Activated naive CD8-positive, alpha-beta T cell treated with anti-CD3 and anti-CD28 coated beads, Interleukin-2, amount 50 U/mL, for 24 hours (primary cell): ENCODE results near the gene UNC93A.

Experiments used
- ATAC-seq: fragments of 150-1000 bp; cut with Tn5 transposase; one replicate; pipeline ENCODE4 v1.10.0; 2021
- DNase-seq: peaks from one replicate; pipeline ENCODE4 v3.0.0; 2021
- H3K27ac Mint-ChIP-seq: one replicate; pipeline ENCODE4 v1.8.0; 2021; ENCODE audit warnings: mild to moderate bottlenecking, mixed read lengths
- H3K27me3 Mint-ChIP-seq: one replicate; pipeline ENCODE4 v1.8.0; 2021; ENCODE audit warnings: mixed read lengths
- H3K36me3 Mint-ChIP-seq: one replicate; pipeline ENCODE4 v1.8.0; 2021; ENCODE audit warnings: low read depth, mixed read lengths
- H3K4me1 Mint-ChIP-seq: one replicate; pipeline ENCODE4 v1.8.0; 2021; ENCODE audit warnings: mixed read lengths
- H3K4me3 Mint-ChIP-seq: one replicate; pipeline ENCODE4 v1.8.0; 2021; ENCODE audit warnings: mild to moderate bottlenecking, moderate library complexity, mixed read lengths
- H3K9me3 Mint-ChIP-seq: one replicate; pipeline ENCODE4 v1.8.0; 2021; ENCODE audit warnings: mixed read lengths

Gene UNC93A

DNA sequence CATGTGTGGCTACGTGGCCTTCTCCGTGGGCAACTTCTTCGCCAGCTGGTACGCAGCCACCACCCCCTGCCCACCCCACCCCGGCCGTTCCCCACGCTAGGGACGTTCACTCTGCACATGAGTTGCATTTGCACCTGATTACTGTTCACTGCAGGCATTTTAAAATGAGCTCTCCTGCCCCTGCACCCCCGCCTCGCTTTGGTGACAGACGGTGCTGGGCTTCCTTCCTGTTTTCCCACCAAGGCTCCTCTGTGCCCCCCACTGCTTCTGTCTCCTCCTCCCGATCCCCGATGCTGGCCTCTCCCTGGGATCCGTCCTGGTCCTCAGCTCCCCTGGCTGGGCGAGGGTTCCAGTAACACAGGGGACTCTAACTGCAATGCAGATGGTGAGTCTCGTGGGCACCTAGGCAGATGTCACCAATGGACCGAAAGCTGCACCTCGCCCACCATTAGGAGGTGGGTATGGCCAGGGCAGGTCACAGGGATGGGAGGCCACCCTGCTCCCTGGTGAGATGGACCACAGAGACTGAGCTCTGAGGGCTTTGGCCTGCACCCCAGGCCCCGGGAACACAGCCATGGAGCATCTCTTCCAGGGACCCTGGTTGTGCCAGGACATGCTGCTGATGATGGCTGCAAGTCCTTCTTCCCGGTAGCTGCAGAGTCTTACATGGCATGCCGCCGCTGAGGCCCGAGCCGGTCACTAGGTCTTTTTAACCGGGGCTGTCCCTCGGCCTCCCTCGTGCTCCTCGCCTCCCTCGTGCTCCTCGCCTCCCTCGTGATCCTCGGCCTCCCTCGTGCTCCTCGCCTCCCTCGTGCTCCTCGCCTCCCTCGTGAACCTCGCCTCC lies 3.8 kb downstream of the UNC93A start:
- DNase-seq (no peak), ATAC-seq (no peak)
- Mint-ChIP-seq H3K27ac (no peak overlapping the region), H3K9me3 (no peaks in the 10 kb centered on the region), H3K36me3 (no peaks in the 10 kb centered on the region), H3K4me1 (no peaks in the 10 kb centered on the region), H3K27me3 (peaks cover 2% of the 10 kb centered on the region), H3K4me3 (no peak overlapping the region)

DNA sequence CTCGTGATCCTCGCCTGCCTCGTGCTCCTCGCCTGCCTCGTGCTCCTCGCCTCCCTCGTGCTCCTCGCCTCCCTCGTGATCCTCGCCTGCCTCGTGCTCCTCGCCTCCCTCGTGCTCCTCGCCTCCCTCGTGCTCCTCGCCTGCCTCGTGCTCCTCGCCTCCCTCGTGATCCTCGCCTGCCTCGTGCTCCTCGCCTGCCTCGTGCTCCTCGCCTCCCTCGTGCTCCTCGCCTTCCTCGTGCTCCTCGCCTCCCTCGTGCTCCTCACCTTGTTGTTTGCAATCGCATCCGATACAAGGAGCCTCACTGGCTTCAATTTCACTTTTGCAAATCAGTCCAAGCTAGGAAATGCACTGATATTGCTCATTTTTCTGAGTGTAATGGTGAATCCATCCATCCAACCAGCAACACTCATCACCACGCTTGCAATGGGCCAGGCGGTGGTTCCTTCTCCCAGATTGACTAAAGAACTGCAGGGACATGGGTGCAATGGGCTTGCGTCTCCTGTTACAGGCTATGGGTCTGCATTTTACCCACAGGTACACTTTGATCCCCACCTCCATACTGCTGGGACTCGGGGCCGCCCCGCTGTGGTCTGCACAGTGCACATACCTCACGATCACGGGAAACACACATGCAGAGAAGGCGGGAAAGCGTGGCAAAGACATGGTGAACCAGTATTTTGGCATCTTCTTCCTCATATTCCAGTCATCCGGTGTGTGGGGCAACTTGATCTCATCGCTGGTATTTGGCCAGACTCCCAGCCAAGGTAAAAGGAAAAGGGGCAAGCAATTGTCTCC lies 4.6 kb downstream of the UNC93A start:
- Mint-ChIP-seq H3K9me3 (no peaks in the 10 kb centered on the region), H3K4me3 (no peak overlapping the region), H3K36me3 (no peaks in the 10 kb centered on the region), H3K27ac (no peak overlapping the region), H3K27me3 (peaks cover 2% of the 10 kb centered on the region), H3K4me1 (no peaks in the 10 kb centered on the region)
- DNase-seq = no peak
- no peak for ATAC-seq

- ATAC-seq = no peak
- Mint-ChIP-seq H3K27ac (no peak overlapping the region), H3K27me3 (peaks cover 2% of the 10 kb centered on the region), H3K9me3 (no peaks in the 10 kb centered on the region), H3K36me3 (no peaks in the 10 kb centered on the region), H3K4me1 (no peaks in the 10 kb centered on the region), H3K4me3 (no peak overlapping the region)
- DNase-seq = no peak
Observed at GRCh38 chr6:167296293-167296690, 5.2 kb downstream of the UNC93A start.

DNA sequence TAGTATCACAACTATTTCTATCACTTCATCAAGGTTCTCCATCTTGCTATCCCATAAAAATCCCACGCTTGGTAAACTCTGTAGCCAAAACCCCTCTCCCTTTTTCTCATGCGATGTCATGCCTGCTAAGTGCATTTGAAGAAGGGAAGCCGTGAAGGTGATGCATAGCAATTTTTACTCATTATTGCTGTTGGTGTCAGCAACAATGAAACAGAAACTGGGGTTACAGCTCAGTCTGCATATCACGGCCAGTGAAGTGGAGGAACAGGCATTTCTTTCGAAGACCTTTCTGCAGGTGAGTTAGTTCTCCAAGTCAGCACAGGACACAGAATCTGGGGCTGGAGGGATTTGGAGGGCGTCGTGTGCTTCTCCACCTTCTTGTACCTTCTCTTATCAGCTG lies 5.8 kb downstream of the UNC93A start:
- Mint-ChIP-seq H3K27ac (no peak overlapping the region), H3K9me3 (no peaks in the 10 kb centered on the region), H3K36me3 (no peaks in the 10 kb centered on the region), H3K27me3 (peaks cover 2% of the 10 kb centered on the region), H3K4me1 (no peaks in the 10 kb centered on the region), H3K4me3 (no peak overlapping the region)
- ATAC-seq (no peak), DNase-seq (no peak)

GRCh38 chr6:167298127-167298526 lies 7.0 kb downstream of the UNC93A start:
- Mint-ChIP-seq H3K9me3 (no peaks in the 10 kb centered on the region), H3K27ac (no peak overlapping the region), H3K4me1 (no peaks in the 10 kb centered on the region), H3K27me3 (peaks cover 6% of the 10 kb centered on the region), H3K36me3 (no peaks in the 10 kb centered on the region), H3K4me3 (no peak overlapping the region)
- ATAC-seq = no peak
- no peak for DNase-seq

DNA sequence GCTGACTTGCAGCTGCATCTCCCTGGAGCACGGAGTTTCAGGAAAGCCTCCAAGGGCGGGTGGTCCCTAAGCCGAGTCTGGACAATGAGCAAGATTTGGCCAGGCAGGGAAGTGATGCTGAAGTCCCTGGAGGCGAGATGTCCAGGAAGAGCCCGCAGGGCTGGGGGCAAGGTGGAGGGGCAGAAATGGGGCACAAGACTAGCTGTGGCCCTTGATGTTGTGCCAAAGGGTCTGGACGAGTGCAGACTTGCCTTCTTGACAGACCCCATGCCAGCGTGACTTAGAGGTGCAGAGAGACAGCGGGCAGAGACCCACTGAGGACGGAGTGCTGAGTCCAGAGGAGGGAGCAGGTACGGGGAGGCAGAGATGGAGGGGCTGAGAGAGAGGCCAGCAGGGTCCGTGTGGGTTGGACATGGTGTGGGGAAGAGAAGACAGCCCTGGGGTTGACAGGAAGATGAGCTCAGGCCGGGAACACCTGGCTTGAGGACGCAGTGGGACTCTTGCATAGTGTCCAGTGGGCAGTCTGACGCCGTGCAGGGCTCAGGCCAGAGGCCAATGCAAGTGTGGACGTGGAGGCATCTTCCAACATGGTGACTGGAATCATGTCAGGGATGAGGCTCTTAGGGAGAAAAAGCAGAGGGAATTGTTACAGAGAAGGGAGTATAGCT lies 8.7 kb downstream of the UNC93A start:
- Mint-ChIP-seq H3K27me3 (peaks cover 6% of the 10 kb centered on the region), H3K9me3 (no peaks in the 10 kb centered on the region), H3K36me3 (no peaks in the 10 kb centered on the region), H3K4me1 (no peaks in the 10 kb centered on the region), H3K4me3 (no peak overlapping the region), H3K27ac (no peak overlapping the region)
- DNase-seq = no peak
- no peak for ATAC-seq

DNA sequence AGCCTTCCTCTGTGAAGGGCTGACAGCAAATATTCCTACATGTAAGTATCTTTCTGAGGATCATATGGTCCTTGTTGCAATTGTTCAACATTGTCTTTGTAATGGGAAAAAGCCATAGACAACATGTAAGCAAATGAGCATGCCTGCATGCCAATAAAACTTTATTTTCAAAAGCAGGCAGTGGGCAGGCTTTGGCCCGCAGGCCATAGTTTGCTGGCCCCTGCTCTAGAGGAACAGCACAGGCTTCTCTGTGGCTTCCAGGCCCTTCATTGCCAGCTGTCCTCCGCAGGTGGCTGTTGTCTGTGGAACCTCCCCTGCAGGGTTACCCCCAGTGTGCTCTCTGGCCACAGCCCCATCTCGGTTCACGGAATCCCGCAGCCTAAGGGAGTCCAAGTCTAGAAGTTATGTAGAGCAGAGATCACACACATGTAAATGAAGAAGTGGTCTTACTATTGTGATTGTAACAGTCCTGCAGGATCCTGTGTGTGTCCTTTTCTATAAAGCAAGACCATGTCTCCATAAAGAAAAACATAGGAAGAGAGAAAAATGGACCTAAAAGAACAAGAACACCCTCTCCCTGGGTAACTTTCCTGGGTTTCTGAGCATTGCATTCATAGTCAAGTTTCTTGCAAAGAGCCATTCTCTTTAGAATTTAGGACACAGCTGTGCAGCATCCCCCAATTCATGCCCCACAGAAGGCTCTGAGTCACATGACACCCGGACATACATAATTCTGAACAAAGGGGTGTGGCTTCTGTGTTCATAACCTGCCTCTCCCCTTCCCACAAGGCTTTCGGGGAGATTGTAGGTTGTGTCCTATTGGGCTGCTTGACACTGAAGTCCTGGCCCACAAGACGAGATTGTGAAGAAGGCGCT lies 10.0 kb downstream of the UNC93A start:
- Mint-ChIP-seq H3K27me3 (peaks cover 8% of the 10 kb centered on the region), H3K4me1 (no peaks in the 10 kb centered on the region), H3K4me3 (no peak overlapping the region), H3K9me3 (no peaks in the 10 kb centered on the region), H3K27ac (no peak overlapping the region), H3K36me3 (no peaks in the 10 kb centered on the region)
- ATAC-seq (no peak), DNase-seq (no peak)

GRCh38 chr6:167302074-167302473 lies 11.0 kb downstream of the UNC93A start:
- DNase-seq (no peak), ATAC-seq (no peak)
- peaks cover 8% of the 10 kb centered on the region for H3K27me3 Mint-ChIP-seq
- H3K36me3 Mint-ChIP-seq = no peaks in the 10 kb centered on the region
- no peaks in the 10 kb centered on the region for H3K4me1 Mint-ChIP-seq
- no peak overlapping the region for H3K27ac Mint-ChIP-seq
- no peaks in the 10 kb centered on the region for H3K9me3 Mint-ChIP-seq
- no peak overlapping the region for H3K4me3 Mint-ChIP-seq

GRCh38 chr6:167302796-167303195 lies 11.7 kb downstream of the UNC93A start:
- H3K9me3 Mint-ChIP-seq = no peaks in the 10 kb centered on the region
- H3K4me1 Mint-ChIP-seq = no peaks in the 10 kb centered on the region
- no peaks in the 10 kb centered on the region for H3K36me3 Mint-ChIP-seq
- peaks cover 8% of the 10 kb centered on the region for H3K27me3 Mint-ChIP-seq
- no peak overlapping the region for H3K4me3 Mint-ChIP-seq
- no peak for DNase-seq
- ATAC-seq = no peak
- no peak overlapping the region for H3K27ac Mint-ChIP-seq

DNA sequence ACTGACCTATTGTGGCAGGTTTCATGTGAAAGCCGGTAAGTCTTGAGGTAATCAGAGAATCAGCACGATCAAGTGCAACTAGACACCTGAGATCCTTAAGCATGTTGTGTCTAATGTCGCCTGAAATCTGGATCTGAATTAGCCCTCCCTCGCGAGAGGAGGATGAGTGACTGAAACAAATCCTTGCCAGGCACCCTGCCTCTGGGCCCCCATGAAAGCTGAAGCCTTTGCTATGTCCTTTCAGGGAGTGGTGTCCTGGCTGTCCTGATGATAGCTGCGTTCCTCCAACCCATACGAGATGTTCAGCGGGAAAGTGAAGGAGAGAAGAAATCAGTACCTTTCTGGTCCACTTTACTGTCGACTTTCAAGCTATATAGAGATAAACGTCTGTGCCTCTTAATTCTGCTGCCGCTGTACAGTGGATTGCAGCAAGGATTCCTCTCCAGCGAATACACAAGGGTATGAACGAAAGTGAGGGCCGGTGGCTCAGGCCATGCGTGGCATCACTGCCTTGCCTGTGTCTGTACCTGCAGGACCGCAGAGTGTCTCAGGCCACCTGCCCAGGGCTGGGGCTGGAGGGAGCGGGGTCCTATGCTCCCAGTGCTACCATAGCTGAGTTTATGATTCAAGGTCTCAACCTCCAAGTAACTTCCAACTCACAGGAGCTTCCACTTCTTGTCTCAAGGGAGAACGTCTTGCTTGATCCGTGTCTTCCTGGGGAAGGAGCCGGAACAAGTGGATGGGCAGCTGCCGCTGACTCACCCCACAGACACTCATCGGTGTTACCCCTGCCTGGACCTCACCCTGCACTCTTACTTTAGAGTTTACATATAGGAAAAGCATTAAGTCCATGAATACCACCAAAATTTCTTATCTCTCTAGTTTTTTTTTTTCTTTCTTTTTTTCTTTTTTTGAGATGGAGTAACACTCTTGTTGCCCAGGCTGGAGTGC lies 12.8 kb downstream of the UNC93A start:
- ATAC-seq = no peak
- Mint-ChIP-seq H3K27me3 (peaks cover 8% of the 10 kb centered on the region), H3K36me3 (no peaks in the 10 kb centered on the region), H3K27ac (no peak overlapping the region), H3K4me1 (no peaks in the 10 kb centered on the region), H3K4me3 (no peak overlapping the region), H3K9me3 (no peaks in the 10 kb centered on the region)
- no peak for DNase-seq

DNA sequence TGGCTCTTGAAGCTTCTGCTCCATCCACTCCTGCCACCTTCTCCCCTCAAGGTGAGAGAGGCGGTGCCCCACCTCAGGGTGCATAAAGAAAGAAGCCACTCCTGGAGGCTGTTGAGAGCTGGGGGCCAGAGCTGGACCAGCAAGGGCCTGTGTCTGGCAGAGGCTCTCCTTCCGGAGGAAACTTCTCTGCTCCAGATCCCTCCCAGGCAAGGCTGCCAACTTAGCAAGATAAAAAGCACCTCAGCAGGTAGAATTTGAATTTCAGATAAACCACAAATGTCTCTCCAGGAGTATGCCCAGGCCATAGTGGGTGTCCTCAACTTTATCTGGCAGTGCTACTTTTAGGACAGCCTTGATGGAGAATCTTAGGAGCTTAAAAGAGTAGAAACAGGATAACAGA lies 13.8 kb downstream of the UNC93A start:
- ATAC-seq (no peak), DNase-seq (no peak)
- Mint-ChIP-seq H3K27me3 (peaks cover 6% of the 10 kb centered on the region), H3K9me3 (no peaks in the 10 kb centered on the region), H3K4me3 (no peak overlapping the region), H3K4me1 (no peaks in the 10 kb centered on the region), H3K27ac (no peak overlapping the region), H3K36me3 (no peaks in the 10 kb centered on the region)

GRCh38 chr6:167305796-167306195 lies 14.7 kb downstream of the UNC93A start:
- Mint-ChIP-seq H3K9me3 (no peaks in the 10 kb centered on the region), H3K4me1 (no peaks in the 10 kb centered on the region), H3K27me3 (peaks cover 6% of the 10 kb centered on the region), H3K27ac (no peak overlapping the region), H3K36me3 (no peaks in the 10 kb centered on the region), H3K4me3 (no peak overlapping the region)
- ATAC-seq (no peak), DNase-seq (no peak)

DNA sequence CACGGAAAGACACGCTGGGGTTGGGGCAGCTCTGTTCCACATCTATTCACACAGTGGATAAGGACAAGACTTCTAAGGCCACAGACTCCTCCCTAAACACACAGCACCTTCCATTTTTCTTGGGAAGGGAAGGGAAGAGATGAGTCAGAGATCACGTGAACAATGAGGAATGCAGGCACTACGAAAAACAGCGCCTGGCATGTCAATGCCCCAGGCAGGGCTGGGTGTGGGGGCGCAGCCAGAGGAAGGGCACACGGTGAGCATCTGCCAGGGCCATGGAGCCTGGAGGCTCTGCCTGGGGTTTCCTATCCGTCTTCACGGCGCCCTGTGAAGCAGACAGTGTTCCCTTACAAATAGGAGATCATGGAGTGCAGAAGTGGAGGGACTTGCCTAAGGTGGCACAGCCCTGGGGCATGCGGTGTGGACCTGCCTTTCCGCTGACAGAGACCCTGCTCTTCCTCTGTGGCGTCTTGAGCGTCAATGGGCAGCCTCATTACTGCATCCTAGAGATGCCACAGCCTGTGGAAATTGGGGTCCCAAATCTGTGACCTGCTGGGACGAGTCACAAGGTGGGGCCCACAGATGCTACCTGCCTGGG lies 15.4 kb downstream of the UNC93A start:
- no peaks in the 10 kb centered on the region for H3K36me3 Mint-ChIP-seq
- ATAC-seq (no peak), DNase-seq (no peak)
- H3K4me1 Mint-ChIP-seq = no peaks in the 10 kb centered on the region
- H3K9me3 Mint-ChIP-seq = no peaks in the 10 kb centered on the region
- no peak overlapping the region for H3K27ac Mint-ChIP-seq
- peaks cover 6% of the 10 kb centered on the region for H3K27me3 Mint-ChIP-seq
- no peak overlapping the region for H3K4me3 Mint-ChIP-seq
